GM12878 (cell line): Measurements from ENCODE around the gene ABR. TPM values are rescaled to one million over a fixed set of nuclear protein-coding genes. Genes with fewer than 3 reads are reported as not detected.

ENCODE experiments used
- ATAC-seq: fragments of 200-7000 bp; cut with Tn5 transposase; 3 replicates; pipeline ENCODE4 v1.9.1; 2020; ENCODE audit warnings: mild to moderate bottlenecking, moderate library complexity
- BruUV-seq: library from RNA; stranded (reverse); fragments of 400-500 nt; replicated peaks from 2 replicates; lab custom pipeline; 2021; lab: Mats Ljungman, UMichigan
- CTCF ChIA-PET: fragments of 300-600 bp; sonication (Branson Sonifier 250); formaldehyde crosslinking; extraction: SDS; loops from one replicate; lab custom pipeline; 2021; ENCODE audit warnings: inconsistent platforms; lab: Yijun Ruan, JAX
- POLR2A ChIA-PET: fragments of 350-600 bp; formaldehyde crosslinking; extraction: SDS; loops from one replicate; lab custom pipeline; 2021; ENCODE audit warnings: inconsistent platforms; lab: Charles Lee
- RAD21 ChIA-PET: fragments of 300-600 bp; sonication (Branson Sonifier 250); formaldehyde crosslinking; loops from one replicate; lab custom pipeline; 2023; ENCODE audit warnings: antibody characterized with exemption; ENCODE audit not compliant: unreplicated experiment; lab: Charles Lee
- SMC1A ChIA-PET: fragments of 300-600 bp; sonication (Branson Sonifier 250); formaldehyde crosslinking; loops from one replicate; lab custom pipeline; 2023; ENCODE audit not compliant: unreplicated experiment, uncharacterized antibody; lab: Charles Lee
- DNase-seq: peaks from one replicate; pipeline ENCODE4 v3.0.0-alpha.2; 2011; ENCODE audit warnings: low read depth, low spot score
- FAIRE-seq: peaks from 3 replicates; lab custom pipeline; 2011; peaks lifted over from hg19 to GRCh38; lab: Jason Lieb, UNC
- H2AFZ ChIP-seq: 2 replicates; pipeline ENCODE4 v1.6.0; 2011; ENCODE audit warnings: low read depth, low read length, control low read depth; ENCODE audit not compliant: control insufficient read depth
- H3K27ac ChIP-seq: 2 replicates; pipeline ENCODE4 v1.5.1; 2011; ENCODE audit warnings: control low read depth; ENCODE audit not compliant: control insufficient read depth, insufficient read depth
- H3K27me3 ChIP-seq, 2 experiments: replicated peaks in 1 of 2; 2 replicates each; pipeline versions ENCODE4 v1.6.0 to v1.6.1; 2011; ENCODE audit warnings: low read length in 1 of 2; ENCODE audit not compliant: control insufficient read depth in 2 of 2, insufficient read depth in 2 of 2
- H3K36me3 ChIP-seq, 2 experiments: 2 replicates each; pipeline ENCODE4 v1.5.1; 2011; ENCODE audit warnings: low read length in 1 of 2; ENCODE audit not compliant: control insufficient read depth in 2 of 2, insufficient read depth in 2 of 2
- H3K4me1 ChIP-seq: 2 replicates; pipeline ENCODE4 v1.6.1; 2011; ENCODE audit warnings: mild to moderate bottlenecking, low read length, moderate library complexity, mixed read lengths; ENCODE audit not compliant: control insufficient read depth, insufficient read depth
- H3K4me2 ChIP-seq: 2 replicates; pipeline ENCODE4 v1.6.0; 2011; ENCODE audit warnings: control low read depth; ENCODE audit not compliant: control insufficient read depth, insufficient read depth
- H3K4me3 ChIP-seq: fragments of 200-600 bp; sonication (generic); 2 replicates; pipeline ENCODE4 v1.5.1; 2016
- H3K79me2 ChIP-seq: 2 replicates; pipeline ENCODE4 v1.6.0; 2011; ENCODE audit warnings: low read length; ENCODE audit not compliant: control insufficient read depth, insufficient read depth
- H3K9ac ChIP-seq: 2 replicates; pipeline ENCODE4 v1.8.0; 2011; ENCODE audit warnings: low read length, control low read depth, mixed read lengths; ENCODE audit not compliant: control insufficient read depth, insufficient read depth
- H3K9me3 ChIP-seq: replicated peaks from 3 replicates; pipeline ENCODE4 v1.5.1; 2011; ENCODE audit warnings: mild to moderate bottlenecking, low read length; ENCODE audit not compliant: control insufficient read depth, insufficient read depth
- H4K20me1 ChIP-seq: 2 replicates; pipeline ENCODE4 v1.6.0; 2011; ENCODE audit not compliant: control insufficient read depth, insufficient read depth
- ATF2 ChIP-seq: IDR thresholded peaks from 2 replicates; pipeline ENCODE4 v1.6.1; 2012; ENCODE audit warnings: low read length, inconsistent platforms
- CREB1 ChIP-seq: IDR thresholded peaks from 2 replicates; pipeline ENCODE4 v1.6.1; 2012; ENCODE audit warnings: low read depth, mild to moderate bottlenecking, inconsistent platforms
- EGR1 ChIP-seq, 2 experiments: IDR thresholded peaks; 1 replicate in 1 of 2; 2 replicates in 1 of 2; pipeline ENCODE4 v1.6.1; 2011 to 2012; ENCODE audit warnings: low read depth in 2 of 2, low read length in 2 of 2, borderline replicate concordance in 1 of 2, mild to moderate bottlenecking in 1 of 2, moderate library complexity in 1 of 2
- ELK1 ChIP-seq: IDR thresholded peaks from 2 replicates; pipeline ENCODE4 v1.6.1; 2012; ENCODE audit warnings: low read depth, low read length, improper control_type of control experiment
- EZH2 ChIP-seq: IDR thresholded peaks from 2 replicates; pipeline ENCODE4 v1.6.1; 2012; ENCODE audit warnings: low read depth, mild to moderate bottlenecking, control low read depth, inconsistent platforms, low read length, borderline replicate concordance; ENCODE audit not compliant: control insufficient read depth
- MEF2B ChIP-seq: fragments of 450-650 bp; IDR thresholded peaks from 2 replicates; pipeline ENCODE4 v1.6.1; 2018; ENCODE audit warnings: mild to moderate bottlenecking, moderate library complexity; ENCODE audit not compliant: partially characterized antibody, poor library complexity, severe bottlenecking
- NKRF ChIP-seq: fragments of 450-650 bp; conservative IDR thresholded peaks from 2 replicates; pipeline ENCODE4 v1.6.1; 2017; ENCODE audit warnings: mild to moderate bottlenecking, moderate library complexity
- NR2C2 ChIP-seq: IDR thresholded peaks from 2 replicates; pipeline ENCODE4 v1.6.1; 2011; ENCODE audit warnings: borderline replicate concordance, low read depth; ENCODE audit not compliant: control insufficient read depth, insufficient read length
- NRF1 ChIP-seq: conservative IDR thresholded peaks from 2 replicates; pipeline ENCODE4 v1.6.1; 2011; ENCODE audit warnings: mild to moderate bottlenecking, low read depth, low read length, improper control_type of control experiment
- RAD51 ChIP-seq: fragments of 450-650 bp; IDR thresholded peaks from 2 replicates; pipeline ENCODE4 v1.6.1; 2016; ENCODE audit warnings: moderate library complexity, mild to moderate bottlenecking, inconsistent platforms
- SMAD1 ChIP-seq: fragments of 450-650 bp; IDR thresholded peaks from 2 replicates; pipeline ENCODE4 v1.6.1; 2018; ENCODE audit warnings: mild to moderate bottlenecking, low read depth; ENCODE audit not compliant: partially characterized antibody
- SREBF2 ChIP-seq: IDR thresholded peaks from 2 replicates; pipeline ENCODE4 v1.6.1; 2012; ENCODE audit warnings: mild to moderate bottlenecking, low read length
- SRF ChIP-seq, 2 experiments: IDR thresholded peaks; 2 replicates each; pipeline ENCODE4 v1.6.1; 2011; ENCODE audit warnings: low read depth in 2 of 2, low read length in 2 of 2, mild to moderate bottlenecking in 1 of 2, moderate library complexity in 1 of 2
- STAT1 ChIP-seq: fragments of 450-650 bp; conservative IDR thresholded peaks from 2 replicates; pipeline ENCODE4 v1.6.1; 2014; ENCODE audit warnings: antibody characterized with exemption, mild to moderate bottlenecking
- TAF1 ChIP-seq: IDR thresholded peaks from 2 replicates; pipeline ENCODE4 v1.6.1; 2011; ENCODE audit warnings: mild to moderate bottlenecking, low read depth, low read length, borderline replicate concordance
- TBL1XR1 ChIP-seq: IDR thresholded peaks from 2 replicates; pipeline ENCODE4 v1.6.1; 2012; ENCODE audit warnings: low read depth, low read length, improper control_type of control experiment
- ZSCAN29 ChIP-seq: fragments of 450-650 bp; IDR thresholded peaks from 2 replicates; pipeline ENCODE4 v1.6.1; 2017; ENCODE audit warnings: mild to moderate bottlenecking, moderate library complexity
- WGBS: methylation state at CpG from one replicate; pipeline ENCODE4 v1.1.6; 2016; ENCODE audit warnings: low lambda C conversion rate; ENCODE audit not compliant: insufficient replicate concordance, insufficient coverage; ENCODE audit errors: missing lambda C conversion rate; 5-methylcytosine and 5-hydroxymethylcytosine counted together
- in situ Hi-C: fragments of 300-500 bp; cut with MboI; formaldehyde crosslinking; loops from 9 replicates; pipeline ENCODE4 v1.14.3; 2018; ENCODE audit warnings: mixed read lengths
- intact Hi-C: fragments of 100-400 bp; cut with micrococcal nuclease; formaldehyde crosslinking; loops from one replicate; pipeline ENCODE4 v1.14.2; 2022; ENCODE audit not compliant: unreplicated experiment
- polyA plus RNA-seq, 11 experiments: library from polyadenylated mRNA; depleted of rRNA in 4 of 11; unstranded in 6 of 11; stranded (reverse) in 5 of 11; fragments of >200 nt; fragmentation: Nextera tagmentation in 4 of 11; fragmentation: Illumina TruSeq in 1 of 11; extraction: Ambion mirVana in 4 of 11; extraction: Trizol in 1 of 11; gene quantifications; 1 replicate in 1 of 11; 2 replicates in 10 of 11; pipeline versions ENCODE4 v1.2.1 to v1.2.3, GENCODE V29; 2011 to 2016; ENCODE audit warnings: inconsistent platforms in 2 of 11, missing spikeins in 2 of 11, low read depth in 1 of 11
- total RNA-seq, 4 experiments: library from RNA; depleted of rRNA in 3 of 4; stranded (reverse); fragments of >200 nt in 3 of 4; fragmentation: Illumina TruSeq in 1 of 4; extraction: Trizol in 1 of 4; gene quantifications; 2 replicates each; pipeline versions ENCODE4 v1.2.1 to v1.2.3, GENCODE V29; 2013 to 2021

ABR gene
- total and polyA plus RNA-seq, 10 of the 15 experiments (the other 5 are each of a cell fraction or from before 2014, with no cell fraction given) = 1.4 to 112 (median 30.0) TPM

GRCh38 chr17:1025733-1026598 lies 153.8 kb downstream of the ABR start:
- FAIRE-seq (no peak), ATAC-seq (no peak), DNase-seq (no peak)
- intact Hi-C loops (no loop called here), in situ Hi-C loops (no loop called here)
- ChIA-PET POLR2A (interaction anchor here (0.6 kb wide), 1 partner anchor 362 kb away, joined by 3 read pairs; no protein-coding TSS in a partner anchor), RAD21 (no interaction called here), SMC1A (no interaction called here), CTCF (no interaction called here)
- Histone ChIP-seq H3K9me3 (no peaks in the 10 kb centered on the region), H3K4me1 (no peaks in the 10 kb centered on the region), H3K4me2 (no peak overlapping the region), H3K36me3 (peaks cover 0 to 2% of the 10 kb centered on the region in 2 experiments; a peak in 2 of 4 replicates), H3K9ac (no peak overlapping the region), H3K27me3 (no peaks in the 10 kb centered on the region), H4K20me1 (no peaks in the 10 kb centered on the region), H3K79me2 (no peaks in the 10 kb centered on the region), H3K27ac (no peak overlapping the region), H3K4me3 (no peak overlapping the region), H2AFZ (no peak overlapping the region)
- no peak for TF ChIP-seq CREB1
- TF ChIP-seq SREBF2 = no peak
- no peak for TF ChIP-seq RAD51
- no peak for TF ChIP-seq SRF (IDR thresholded peaks at IDR 0.05; ENCODE audit: low read depth in 2 of 2, low read length in 2 of 2)
- TF ChIP-seq NR2C2 = no peak
- no peak for TF ChIP-seq ZSCAN29
- no peak for TF ChIP-seq EGR1 (IDR thresholded peaks at IDR 0.05; ENCODE audit: borderline replicate concordance in 1 of 2, low read depth in 2 of 2, low read length in 2 of 2)
- TF ChIP-seq NRF1 = no peak
- no peak for TF ChIP-seq SMAD1
- TF ChIP-seq ELK1 = no peak
- TF ChIP-seq STAT1 = no peak
- TF ChIP-seq TAF1 = no peak
- TF ChIP-seq TBL1XR1 = no peak
- no peak for TF ChIP-seq ATF2
- no peak for TF ChIP-seq EZH2
- no peak for TF ChIP-seq MEF2B
- no peak for TF ChIP-seq NKRF
- BruUV-seq = no TSS peak
- 98% methylated on average over 30 of the region's 30 CpGs for whole genome bisulfite sequencing
